ENCODE measurements around the gene LRIT2. TPM values are rescaled to one million over a fixed set of nuclear protein-coding genes. Genes with fewer than 3 reads are reported as not detected.

The LRIT2 gene
- total and polyA plus RNA-seq, 9 of the 15 experiments (the other 6 are each of a cell fraction or from before 2014, with no cell fraction given) = not detected

- no peak for TF ChIP-seq ZSCAN29 (IDR thresholded peaks at IDR 0.05)
- 0 out of 2 replicates have a peak, but pooled peaks have one; percentile 3 for TF ChIP-seq ZBTB26 (CRISPR knock-in tag; IDR thresholded peaks at IDR 0.05)
- no peak for TF ChIP-seq STAG1 (CRISPR knock-in tag; IDR thresholded peaks at IDR 0.05; ENCODE audit: borderline replicate concordance)
- TF ChIP-seq FOXK2 (conservative IDR thresholded peaks at IDR 0.05 in 1 of 2, IDR thresholded peaks at IDR 0.05 in 1 of 2; ENCODE audit: low read depth in 2 of 2) = 0 out of 4 replicates have a peak, but pooled peaks of 1 of the 2 experiments have one; percentile 0
- TF ChIP-seq TSC22D4 (tag; IDR thresholded peaks at IDR 0.05) = peak; percentile 82; the same call in 1 of the 2 replicates
- TF ChIP-seq ZNF695 (CRISPR knock-in tag; IDR thresholded peaks at IDR 0.05) = no peak
- no peak for TF ChIP-seq ELF2 (CRISPR knock-in tag; IDR thresholded peaks at IDR 0.05)
- Histone ChIP-seq H4K20me1 (replicated peaks; ENCODE audit: control insufficient read depth, insufficient read depth, low read length) (no peaks in the 10 kb centered on the region; the same call in 1 of the 2 replicates), H3K9ac (ENCODE audit: insufficient read depth in 1 of 2, low read depth in 2 of 2, low read length in 2 of 2) (no peak overlapping the region), H2AFZ (ENCODE audit: low read depth, low read length) (no peak overlapping the region), H3K4me2 (ENCODE audit: insufficient read depth, low read length) (no peak overlapping the region), H3K9me3 (replicated peaks; ENCODE audit: control insufficient read depth, insufficient read depth, low read depth, low read length) (no peaks in the 10 kb centered on the region), H3K27ac (ENCODE audit: extremely low read depth, low read depth, low read length) (no peak overlapping the region), H3K9me1 (ENCODE audit: control insufficient read depth, insufficient read depth, low read length) (no peaks in the 10 kb centered on the region), H3K4me3 (no peak overlapping the region), H3K4me1 (replicated peaks in 1 of 2; ENCODE audit: control insufficient read depth in 2 of 2, insufficient read depth in 2 of 2, low read length in 2 of 2) (no peaks in the 10 kb centered on the region; a peak in 1 of 5 replicates), H3K36me3 (ENCODE audit: control insufficient read depth, insufficient read depth, low read length) (no peaks in the 10 kb centered on the region), H3K79me2 (ENCODE audit: control insufficient read depth, insufficient read depth, low read length) (no peaks in the 10 kb centered on the region), H3K27me3 (ENCODE audit: control insufficient read depth in 2 of 2, insufficient read depth in 2 of 2, low read length in 2 of 2) (peaks cover 25 to 32% of the 10 kb centered on the region in 2 experiments; a peak in 4 of 5 replicates)
- CTCF ChIA-PET (ENCODE audit: low intra/inter-chr PET ratio) = no interaction called here
- FAIRE-seq = no peak
- no peak for DNase-seq (ENCODE audit: extremely low read depth in 1 of 4, low spot score in 3 of 4)
- POLR2A ChIA-PET = interaction anchor here (0.5 to 0.6 kb wide), 2 partner anchors 102 to 574 kb away, joined by 3 to 4 read pairs; no protein-coding TSS in a partner anchor
- intact Hi-C loops (cut with micrococcal nuclease) (no loop called here), in situ Hi-C loops (cut with MboI) (no loop called here)
- no TSS peak for BruUV-seq (replicated peaks)
- ATAC-seq = peak; percentile 29
- WGBS (ENCODE audit: insufficient coverage, low coverage, missing lambda C conversion rate) = 2% methylated on average over 8 of the region's 8 CpGs
These were observed 47.7 kb downstream of the LRIT2 start for GRCh38 chr10:84177541-84178141.

Measured in K562 (cell line).